CD4-positive, alpha-beta T cell treated with Interleukin-12 subunit alpha and Interleukin-12 subunit beta, for 1 hour (primary cell): Measurements from ENCODE around the gene SLC2A4.

Experiments used
- DNase-seq: peaks from one replicate; pipeline ENCODE4 v3.0.0-alpha.2; 2020

The SLC2A4 gene

DNA sequence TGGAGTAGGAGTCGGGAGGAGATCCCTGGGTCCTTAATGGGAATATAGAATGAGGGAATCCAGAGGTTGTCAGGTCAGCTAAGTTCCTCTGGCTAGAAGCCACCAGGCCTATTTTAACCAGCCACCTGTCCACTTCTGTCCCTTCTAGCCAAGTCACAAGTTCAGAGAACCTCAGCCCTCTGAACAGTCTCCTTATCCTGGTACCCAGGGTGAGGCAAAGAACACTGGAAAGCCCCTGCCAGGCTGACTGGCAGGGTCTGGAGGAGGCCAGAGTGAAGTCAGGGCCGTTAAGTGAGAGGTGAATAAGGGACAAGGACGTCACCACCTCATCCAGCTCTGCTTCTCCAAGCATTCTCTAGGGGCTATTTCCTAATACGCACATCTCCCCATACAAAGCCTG lies 32.7 kb upstream of the SLC2A4 start:
- no peak for DNase-seq

DNA sequence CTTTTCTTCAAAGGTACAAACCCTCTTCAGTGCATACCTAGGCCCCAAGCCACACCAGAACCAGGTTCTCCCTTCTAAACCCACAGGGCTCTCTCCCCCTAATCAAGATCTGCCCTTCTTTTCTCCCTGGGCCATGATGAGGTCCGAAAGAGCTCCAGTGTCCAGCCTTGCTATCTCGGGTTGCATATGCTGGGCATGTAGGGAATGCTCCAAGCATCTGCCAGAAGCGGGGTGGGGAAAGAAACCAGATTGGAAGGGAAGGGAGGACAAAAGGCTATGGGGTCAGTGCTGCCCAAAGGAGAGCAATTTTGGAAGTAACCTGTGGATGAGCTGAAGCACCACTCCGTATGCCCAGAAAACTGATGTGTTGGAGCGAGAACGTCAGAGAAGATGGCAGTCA lies 32.3 kb upstream of the SLC2A4 start:
- DNase-seq: no peak

DNA sequence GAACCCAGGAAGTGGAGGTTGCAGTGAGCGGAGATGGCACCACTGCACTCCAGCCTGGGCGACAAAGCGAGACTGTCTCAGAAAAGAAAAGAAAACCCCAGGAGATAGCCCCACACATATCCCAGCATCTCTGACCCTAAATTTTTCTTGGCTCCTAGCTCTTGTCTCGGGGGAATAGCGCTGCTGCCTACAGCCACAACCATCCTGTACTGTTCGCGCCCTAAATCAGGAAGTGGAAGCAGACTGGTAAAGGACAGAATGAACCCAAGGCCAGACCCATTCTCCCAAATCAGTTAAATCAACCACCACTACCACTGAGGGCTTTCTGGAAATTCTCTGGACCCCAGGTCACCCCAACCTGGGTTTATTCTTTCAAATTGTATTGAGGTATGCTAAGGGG lies 31.7 kb upstream of the SLC2A4 start:
- DNase-seq: no peak

DNA sequence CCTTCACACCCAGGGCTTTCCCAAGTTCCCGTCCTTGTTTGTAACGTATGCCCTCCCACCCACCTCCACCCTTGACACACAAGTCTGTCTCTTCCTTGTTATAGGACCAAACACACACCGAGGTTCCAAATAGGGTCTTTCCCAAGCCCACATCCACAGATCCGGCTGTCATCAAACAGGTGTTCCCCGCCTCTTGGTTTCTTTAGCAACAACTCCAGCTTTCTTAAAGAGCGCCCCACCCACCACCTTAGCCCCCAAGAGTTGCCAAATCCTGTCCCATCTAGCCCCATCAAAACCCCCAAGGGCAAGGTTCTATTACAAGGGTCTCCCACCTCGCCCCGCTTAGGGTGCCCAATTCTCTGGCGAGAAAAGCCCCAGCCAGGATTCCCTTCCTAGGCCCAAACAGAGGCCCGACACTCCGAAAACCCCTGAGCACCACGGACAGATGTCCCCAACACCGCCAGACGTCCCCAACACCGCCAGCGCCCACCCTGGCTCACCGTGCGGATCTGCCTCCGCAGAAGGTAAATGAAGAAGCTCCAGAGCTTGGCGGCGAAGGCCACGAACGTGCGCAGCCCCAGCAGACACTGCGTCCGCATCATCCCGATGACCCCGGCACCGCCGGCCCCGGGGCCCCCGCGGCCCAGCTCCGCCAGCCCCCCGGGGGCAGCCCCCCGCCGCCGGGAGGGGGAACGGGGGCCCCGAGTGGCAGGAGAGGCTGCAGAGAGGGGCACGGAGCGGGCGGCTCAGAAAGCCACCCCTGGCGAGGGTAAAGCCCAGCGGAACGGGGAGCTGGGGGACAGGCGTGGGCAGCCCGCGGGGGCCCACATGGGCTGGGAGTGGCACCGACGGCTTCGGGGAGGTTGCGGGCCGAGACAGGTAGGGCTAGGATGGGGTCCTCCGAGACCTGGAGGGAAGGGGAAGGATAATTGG lies 30.6 kb upstream of the SLC2A4 start:
- peak; percentile 73 for DNase-seq

DNA sequence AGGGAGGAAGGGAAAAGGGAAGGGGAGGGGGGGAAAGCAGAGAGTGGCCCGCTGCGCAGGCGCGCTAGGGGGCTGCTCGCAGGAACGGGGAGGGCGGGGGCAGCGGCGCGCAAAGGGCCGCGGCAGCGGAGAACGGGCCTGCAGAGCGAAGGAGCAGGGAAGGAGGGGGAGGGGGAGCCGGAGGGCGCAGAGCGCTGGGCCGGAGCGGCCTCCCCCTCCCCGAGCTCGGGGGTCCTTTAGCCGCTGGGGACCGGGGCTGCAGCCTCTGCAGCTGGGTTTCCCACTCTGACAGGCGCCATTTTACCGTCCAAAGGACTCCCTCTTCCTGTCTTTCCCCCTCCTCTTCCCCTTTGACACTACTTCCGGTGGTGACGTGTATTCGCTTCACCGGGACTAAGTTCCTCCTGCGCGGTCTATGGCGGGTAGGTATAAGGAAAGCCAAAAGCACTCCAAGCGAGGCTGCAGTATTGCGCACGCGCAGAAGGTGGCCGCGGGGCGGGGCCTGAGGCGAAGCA lies 29.8 kb upstream of the SLC2A4 start, which contains the start of gene CTDNEP1:
Gene CTDNEP1 (minus strand): TSS at position 74 of the 515 bp plus-strand sequence. CDS start 438 bp downstream, outside the sequence.
- peak; percentile 98 for DNase-seq

DNA sequence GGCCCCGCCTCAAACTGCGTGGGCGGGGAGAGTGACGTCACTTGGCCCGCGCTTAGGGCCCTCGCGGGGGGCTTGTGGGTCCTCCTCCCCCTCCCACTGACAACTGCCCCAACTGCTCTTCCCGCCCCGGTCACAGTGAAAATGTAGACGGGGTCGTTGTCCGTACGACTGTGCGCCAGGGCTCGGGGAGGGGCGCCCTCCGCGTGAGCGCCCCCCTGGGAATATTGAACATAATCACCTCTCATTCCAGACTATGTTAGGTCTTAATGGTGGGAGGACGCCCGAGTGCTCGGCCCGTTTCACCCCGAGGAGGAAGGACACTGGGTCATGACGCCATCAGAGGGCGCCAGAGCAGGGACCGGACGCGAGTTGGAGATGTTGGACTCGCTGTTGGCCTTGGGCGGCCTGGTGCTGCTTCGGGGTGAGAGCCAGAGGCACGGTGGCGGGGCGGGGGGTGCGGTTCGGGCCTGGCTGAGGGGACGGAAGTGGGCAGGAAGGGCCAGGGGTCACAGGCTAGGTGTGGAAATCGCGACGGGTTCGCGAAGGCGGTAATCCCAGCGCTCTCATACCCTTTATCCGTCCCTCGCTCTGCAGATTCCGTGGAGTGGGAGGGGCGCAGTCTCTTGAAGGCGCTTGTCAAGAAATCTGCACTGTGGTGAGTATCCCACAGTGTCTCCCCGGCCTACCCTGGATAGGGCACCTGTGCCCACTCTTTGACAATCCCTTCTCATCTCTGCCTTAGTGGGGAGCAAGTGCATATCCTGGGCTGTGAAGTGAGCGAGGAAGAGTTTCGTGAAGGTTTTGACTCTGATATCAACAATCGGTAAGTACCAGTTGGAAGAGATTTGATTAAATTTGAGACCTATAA lies 29.1 kb upstream of the SLC2A4 start, which contains the start of gene ELP5:
Gene ELP5 (plus strand): TSS at position 40 of the 868 bp plus-strand sequence. CDS start 336 bp downstream, at position 376.
- peak; percentile 89 for DNase-seq

DNA sequence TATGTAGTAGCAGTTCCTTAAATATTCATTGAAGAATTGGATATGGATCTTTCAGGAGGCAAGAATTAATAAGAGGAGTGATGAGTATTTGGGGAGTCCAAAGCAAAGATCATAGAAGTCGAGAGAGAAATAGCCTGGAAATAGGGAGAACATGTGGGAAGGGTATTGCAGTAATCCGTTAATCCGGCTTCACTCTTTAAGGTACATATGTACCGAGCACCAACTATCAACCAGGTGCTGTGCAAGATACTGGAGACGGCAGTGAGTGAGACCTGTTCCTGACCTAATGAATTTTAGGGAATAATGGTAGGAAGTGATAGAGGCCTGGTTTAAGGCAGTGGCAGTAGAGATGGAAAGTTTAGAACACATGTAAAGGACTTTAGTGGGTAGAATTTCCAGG lies 28.4 kb upstream of the SLC2A4 start:
- no peak for DNase-seq

DNA sequence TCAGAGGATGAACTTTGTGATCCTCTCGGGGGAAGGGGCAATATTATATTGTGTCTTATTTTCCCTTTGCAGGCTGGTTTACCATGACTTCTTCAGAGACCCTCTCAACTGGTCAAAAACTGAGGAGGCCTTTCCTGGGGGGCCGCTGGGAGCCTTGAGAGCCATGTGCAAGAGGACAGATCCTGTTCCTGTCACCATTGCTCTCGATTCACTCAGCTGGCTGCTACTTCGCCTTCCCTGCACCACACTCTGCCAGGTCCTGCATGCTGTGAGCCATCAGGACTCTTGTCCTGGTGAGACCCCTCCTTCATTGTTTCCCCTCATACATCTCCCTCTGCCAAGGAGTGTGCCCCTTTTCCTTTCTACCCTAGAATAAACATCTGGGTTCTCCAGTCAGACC lies 27.0 kb upstream of the SLC2A4 start:
- DNase-seq: no peak

DNA sequence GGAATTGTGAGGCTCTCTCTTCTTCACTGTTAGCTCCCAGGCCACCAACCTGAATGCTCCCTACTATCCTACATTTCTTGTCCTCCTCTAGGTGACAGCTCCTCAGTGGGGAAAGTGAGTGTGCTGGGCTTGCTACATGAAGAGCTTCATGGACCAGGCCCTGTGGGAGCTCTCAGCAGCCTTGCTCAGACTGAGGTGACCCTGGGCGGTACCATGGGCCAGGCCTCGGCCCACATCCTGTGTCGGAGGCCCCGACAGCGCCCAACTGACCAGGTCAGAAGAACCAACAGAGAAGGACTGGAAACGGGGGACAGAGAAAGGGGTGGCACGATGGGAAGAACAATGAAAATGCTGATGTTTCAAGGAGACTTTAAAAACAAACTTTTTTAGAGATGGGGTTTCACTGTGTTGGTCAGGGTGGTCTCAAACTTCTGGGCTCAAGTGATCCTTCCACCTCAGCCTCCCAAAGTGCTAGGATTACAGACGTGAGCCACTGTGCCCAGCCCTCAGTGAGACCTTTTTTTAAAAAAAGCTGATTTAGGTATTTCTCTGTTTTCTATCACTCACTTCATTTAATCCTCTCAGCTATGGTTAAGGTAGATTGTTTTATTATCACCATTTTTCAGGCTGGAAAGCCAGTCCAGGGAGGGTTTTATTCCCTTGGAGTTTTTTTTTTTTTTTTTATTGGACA lies 24.6 kb upstream of the SLC2A4 start:
- no peak for DNase-seq

DNA sequence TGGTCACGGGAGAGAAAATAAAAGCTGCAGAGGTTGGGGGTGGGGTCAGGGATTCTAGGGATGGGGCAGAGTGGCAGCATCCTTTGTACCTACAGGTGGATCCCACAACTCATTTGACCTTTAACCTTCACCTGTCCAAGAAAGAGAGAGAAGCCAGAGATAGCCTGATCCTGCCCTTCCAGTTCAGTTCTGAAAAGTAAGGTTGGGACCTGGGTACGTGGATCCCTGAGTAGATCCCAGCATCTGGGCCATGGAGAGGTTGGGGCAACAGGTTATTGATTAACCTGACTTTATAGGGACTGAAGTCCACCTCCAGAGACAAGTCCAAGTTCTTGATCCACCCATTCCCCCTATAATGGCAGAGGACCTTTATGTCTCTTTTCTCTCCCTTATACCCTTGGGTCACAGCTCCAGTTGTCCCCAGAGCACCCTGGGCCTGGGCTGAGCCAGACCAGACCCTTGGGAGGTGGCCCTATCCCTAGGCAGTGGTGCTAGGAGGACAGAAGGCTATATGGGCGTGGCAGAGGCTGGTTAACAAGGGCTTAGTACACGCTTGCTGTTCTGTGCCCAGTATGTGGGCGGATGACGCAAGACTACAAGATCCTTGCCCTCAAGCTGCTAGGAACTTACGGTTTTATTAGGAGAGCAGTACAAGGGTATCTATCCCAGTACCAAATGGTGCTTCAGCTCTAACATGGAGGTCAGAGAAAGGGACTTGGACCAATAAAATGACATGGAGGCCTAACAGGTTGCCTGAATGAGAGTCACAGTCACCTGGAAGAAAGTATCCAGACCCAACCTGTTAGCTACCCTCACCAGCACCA lies 22.6 kb upstream of the SLC2A4 start:
- no peak for DNase-seq

DNA sequence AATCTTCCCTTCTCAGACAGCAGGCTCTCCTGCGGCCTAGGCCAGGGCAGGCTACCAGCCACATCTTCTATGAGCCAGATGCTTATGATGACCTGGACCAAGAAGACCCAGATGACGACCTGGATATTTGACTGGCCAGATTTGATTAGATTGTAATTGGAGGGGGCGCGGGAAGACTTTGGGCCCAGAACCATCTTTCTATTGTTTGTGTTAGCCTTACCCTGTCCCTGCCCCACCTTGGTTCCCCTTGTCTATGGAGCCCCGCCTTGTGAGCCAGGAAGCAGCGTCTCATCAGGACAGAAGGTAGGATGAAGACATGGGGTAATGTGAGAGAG lies 22.0 kb upstream of the SLC2A4 start:
- DNase-seq: no peak

DNA sequence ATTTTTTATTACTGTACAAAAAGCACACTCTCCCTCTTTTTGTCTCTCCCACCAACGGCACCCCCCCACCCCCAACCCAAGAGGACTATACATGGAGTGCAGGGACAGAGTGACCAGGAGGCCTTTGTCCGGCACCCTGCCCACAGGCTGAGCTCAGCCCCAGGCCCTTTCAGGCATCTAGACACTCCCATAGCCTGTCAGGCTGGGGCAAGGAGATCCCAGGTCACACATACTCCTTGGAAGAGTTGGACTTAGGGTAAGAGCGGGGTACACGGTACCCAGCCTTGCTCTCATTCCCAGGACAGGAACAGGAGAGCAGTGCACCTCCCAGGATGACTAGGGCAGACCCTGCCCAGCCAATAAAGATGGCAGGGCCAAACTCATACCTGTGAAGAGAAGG lies 21.4 kb upstream of the SLC2A4 start:
- DNase-seq: no peak

DNA sequence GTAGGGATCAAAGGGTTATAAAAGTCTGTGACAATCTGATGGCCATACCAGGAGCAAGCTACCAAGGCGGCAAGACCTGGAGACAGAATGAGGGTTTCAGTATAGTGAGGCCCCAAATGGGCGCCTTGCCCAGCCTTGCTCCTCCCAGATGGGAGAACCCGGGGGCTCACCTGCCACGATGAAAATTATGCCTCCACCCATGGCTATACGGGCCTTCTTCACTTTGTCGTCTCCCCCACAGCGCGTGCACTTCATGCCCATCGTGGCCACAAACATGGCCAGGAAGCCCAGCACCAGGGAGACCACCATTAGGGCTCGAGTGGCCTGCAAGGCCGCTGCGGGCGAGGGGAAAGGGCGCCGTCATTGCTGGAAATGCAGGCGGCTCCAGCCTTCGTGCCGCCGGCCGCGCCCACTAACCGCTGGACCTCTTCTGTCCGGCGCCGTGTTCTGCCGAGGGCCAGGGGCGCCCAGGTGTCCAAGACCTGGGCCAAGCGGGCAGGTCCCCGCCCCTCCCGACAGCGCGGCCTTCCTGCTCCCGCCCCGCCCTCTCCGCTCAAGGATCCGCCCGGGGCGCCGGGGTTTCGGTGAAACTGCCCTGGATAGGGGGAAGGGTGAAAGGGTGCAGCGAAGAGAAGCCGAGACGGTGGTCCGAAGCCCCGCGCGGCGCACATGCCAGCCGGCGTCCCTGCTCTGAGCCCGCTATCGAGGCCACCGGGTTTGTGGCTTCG lies 20.7 kb upstream of the SLC2A4 start:
- DNase-seq: peak; percentile 39

DNA sequence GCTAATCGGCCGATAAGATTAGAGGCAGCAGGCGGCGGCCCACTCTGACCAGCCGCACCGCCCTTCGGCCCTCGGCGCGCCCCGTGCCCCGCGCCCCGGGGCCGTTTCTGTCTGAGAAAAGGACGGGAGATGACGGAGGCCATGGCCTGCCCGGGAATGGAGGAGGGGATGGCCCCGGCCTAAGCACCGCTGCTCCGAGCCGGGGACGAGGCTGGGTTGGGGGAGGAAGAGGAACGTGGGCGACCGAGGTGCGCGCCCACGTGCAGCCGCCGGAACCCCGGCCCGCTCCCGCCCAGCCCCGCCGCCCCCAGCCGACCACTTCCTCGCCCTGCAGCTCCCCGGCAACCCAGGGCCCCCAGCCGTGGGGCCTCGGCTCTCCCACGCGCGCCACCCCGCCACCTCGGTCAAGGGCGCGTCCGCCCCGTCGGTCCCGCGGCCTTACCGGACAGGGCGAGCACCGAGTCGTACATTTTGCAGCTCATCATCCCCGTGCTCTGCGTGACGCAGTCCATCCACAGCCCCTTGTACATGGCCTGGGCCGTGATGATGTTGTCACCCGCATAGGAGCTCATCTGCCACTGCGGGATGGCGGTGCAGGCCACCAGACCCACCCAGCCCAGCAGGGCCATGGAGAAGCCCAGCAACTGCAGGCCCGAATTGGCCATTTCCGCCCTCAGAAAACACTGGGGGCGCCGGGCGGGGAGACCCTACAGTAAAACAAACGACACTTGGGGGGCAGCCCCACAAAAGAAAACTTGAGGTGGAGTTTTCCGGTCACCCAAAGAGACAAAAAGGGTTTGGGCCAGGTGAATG lies 19.9 kb upstream of the SLC2A4 start:
- DNase-seq: peak; percentile 39

DNA sequence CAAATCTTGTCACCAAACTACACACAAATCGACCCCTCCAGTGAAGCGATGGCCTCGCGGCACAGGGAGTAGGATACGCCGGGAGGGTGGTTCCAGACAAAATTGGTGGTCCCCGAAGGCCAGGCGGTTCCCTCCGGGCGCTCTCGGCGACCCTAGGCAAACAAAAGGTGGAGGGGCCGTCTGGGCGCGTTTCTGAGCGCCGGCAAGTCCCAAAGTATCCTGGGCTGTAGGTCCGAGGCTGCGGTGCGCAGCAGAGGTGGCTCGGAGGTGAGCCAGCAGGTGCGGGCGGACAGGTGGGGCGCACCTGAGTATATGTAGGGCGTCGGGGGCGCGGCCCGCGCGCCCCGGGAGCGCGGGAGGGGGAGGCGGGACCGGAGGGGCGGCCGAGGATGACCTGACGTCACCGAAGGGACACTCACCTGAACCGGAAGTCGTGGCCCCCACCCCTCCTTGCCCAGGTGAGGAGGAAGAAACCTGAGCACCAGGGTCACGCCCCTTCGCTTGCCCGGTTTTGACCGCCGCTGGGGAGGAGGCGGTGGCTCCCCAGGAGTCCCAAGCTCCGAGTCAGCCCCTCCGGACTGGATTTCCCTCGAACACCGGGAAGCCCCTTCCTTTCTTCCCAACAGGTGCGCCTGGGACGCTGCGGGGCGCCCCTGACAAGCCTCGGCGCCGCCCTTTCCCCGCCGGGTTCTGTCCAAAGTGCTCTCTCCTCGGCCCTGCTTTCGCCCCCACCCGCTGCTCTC lies 19.2 kb upstream of the SLC2A4 start, which contains the start of gene CLDN7:
Gene CLDN7 (minus strand): TSS at position 287 of the 743 bp plus-strand sequence. CDS start 435 bp downstream, outside the sequence.
- DNase-seq: no peak

DNA sequence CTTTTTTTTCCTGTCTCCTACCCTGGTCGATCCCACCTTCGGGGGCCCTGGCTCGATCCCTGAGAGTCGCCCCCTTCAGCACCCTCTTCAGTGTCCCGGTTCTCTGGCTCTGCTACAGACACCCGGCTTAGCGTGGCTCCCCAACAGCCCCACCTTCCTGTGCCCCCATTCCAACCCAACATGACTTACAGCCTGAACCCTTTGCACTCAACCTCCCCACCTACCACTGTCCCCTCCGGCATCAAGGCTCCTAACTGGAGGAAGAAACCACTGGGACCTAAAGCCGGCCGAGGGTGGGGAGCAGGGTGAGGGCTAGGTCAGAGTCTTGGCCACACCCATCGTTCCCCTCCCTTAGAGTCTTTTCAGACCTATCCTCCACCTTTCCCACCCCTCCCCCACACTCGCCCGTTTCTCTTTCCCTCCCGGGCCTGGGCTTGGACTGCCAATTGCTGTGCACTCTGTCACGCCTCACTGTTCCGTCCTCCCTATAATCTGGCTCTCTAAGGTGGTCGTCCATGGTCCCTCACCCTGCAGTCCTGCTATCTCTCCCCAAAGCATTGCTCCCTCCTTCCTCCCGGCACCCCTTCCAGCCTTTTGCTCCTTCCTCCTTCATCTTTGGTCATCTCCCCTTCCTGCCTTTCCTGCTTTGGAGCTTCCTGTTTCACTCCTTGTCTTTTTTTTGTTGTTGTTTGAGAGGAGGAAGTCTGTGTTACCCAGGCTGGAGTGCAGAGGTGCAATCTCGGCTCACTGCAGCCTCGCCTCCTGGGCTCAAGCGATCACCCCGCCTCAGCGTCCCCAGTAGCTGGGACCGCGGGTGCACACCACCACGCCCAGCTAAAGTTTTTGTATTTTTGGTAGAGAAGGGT lies 18.4 kb upstream of the SLC2A4 start:
- DNase-seq: no peak

DNA sequence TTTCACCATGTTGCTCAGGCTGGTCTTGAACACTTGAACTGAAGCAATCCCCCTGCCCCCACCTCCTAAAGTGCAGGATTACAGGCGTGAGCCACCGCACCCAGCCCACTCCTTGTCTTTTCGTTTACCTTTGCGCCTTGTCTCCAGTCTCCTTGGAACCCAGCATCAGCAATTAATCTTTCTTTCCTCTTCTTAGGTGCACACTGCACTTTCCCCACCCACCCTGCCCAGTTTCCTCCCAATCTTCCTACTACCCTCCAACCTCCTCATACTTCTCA lies 17.8 kb upstream of the SLC2A4 start:
- no peak for DNase-seq

DNA sequence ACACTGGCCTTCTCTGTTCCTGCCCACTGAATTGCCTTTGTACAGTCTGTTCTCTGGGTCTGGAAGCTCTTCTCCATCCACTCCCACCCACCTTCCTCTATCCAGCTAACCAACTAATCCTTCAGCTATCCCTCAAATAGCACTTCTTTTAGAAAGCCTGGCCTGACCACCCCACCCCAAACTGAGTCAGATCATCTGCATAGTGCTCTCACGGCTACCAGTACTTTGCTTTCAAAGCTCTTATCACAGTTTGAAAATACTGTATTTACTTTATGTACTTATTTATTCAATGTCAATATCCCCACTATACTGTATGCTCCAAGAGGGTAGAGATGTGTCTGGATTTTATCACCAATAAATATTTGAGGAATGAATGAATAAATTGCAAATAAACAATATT lies 14.7 kb upstream of the SLC2A4 start:
- DNase-seq: no peak

DNA sequence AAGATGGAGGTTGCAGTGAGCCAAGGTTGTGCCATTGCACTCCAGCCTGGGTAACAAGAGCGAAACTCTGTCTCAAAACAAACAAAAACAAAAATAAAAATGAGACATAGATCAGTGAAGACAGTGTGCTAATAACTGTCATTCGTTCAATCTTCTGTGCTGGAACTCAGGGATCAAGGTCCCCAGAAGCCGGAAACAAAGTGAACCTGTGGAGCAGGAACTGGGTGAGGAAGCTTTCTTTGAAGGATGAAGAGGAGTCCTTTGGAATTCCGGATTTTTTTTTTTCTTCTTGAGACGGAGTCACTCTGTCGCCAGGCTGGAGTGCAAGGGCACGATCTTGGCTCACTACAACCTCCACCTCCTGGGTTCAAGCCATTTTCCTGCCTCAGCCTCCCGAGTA lies 2.1 kb upstream of the SLC2A4 start:
- DNase-seq: no peak
